Glomerular endothelial cell (primary cell): ENCODE data around the gene GGA2. TPM values are rescaled to one million over a fixed set of nuclear protein-coding genes. Genes with fewer than 3 reads are reported as not detected.
"Not testable (repeated sequence)": the region's sequence is repeated elsewhere in the genome, so short reads cannot be mapped to it uniquely, and the experiment has no call there.

Experiments
- DNase-seq: peaks from one replicate; pipeline ENCODE4 v3.0.0-alpha.2; 2011; ENCODE audit warnings: low read depth, low spot score; ENCODE audit errors: extremely low read depth
- total RNA-seq: library from RNA; depleted of rRNA; stranded (reverse); fragments of >200 nt; gene quantifications from 2 replicates; pipeline ENCODE4 v1.2.3, GENCODE V29; 2015

Gene GGA2
- total RNA-seq, 1 donor from 2014 or later = 48.3 TPM

DNA sequence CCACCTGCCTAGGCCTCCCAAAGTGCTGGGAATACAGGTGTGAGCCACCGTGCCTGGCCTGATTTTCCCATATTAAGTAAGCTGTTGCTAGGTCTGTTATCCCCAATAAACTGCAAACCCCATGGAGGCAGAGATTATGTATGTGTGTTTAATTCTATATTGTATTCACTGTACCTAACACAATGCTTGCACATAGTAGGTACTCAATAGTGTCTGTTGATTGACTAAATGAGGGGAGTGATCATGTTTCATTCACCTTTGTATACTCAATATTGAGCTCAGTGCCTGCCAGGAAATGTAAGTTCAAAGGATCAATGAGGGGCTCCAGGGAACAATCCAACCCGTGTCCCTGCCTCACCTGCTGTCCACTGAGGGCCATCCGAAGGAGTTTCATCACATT, 14.6 kb upstream of the GGA2 start:
- DNase-seq = no peak

DNA sequence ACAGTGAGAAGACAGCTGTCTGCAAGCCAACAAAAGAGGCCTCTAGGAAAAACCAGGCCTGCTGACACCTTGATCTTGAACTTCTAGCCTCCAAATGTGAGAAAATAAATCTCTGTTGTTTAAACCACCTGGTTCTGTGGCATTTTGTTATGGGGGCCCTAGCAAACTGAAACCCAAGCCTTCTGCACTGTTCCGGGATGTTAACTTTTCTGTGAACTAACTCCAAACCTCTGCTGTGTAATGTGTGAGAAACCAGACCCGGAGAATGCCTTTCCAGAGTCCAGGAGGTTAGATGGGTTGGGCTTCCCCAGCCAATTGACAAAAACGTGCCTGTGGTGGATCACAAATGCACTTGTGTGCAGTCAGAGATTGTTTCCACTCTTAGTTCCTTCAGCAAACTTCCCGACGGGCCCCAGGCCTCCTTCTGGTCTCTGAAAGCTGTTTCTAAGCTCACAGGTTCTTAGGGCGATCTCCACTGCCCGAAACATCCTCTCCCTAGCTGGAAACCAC, 13.6 kb upstream of the GGA2 start:
- DNase-seq = no peak

GRCh38 chr16:23523321-23523720, 13.0 kb upstream of the GGA2 start:
- DNase-seq = no peak

- no peak for DNase-seq
Observed at GRCh38 chr16:23521965-23522364, 11.7 kb upstream of the GGA2 start.

- no peak for DNase-seq
Observed at GRCh38 chr16:23521037-23521743, 10.9 kb upstream of the GGA2 start.

DNA sequence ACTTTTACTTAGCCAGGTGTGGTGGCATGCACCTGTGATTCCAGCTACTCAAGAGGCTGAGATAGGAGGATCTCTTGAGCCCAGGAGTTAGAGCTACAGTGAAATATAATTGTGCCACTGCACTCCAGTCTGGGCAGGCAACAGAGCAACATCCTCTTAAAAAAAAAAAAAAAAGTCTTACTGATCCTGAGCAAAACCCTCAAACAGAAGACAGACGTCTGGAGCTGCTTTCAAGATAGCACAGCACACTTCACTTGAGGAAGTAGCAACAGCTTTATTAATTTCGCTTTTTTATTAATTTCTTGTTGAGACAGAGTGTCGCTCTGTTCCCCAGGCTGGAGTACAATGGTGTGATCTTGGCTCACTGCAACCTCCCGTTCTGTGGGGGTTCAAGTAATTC, 10.2 kb upstream of the GGA2 start:
- DNase-seq = no peak

DNA sequence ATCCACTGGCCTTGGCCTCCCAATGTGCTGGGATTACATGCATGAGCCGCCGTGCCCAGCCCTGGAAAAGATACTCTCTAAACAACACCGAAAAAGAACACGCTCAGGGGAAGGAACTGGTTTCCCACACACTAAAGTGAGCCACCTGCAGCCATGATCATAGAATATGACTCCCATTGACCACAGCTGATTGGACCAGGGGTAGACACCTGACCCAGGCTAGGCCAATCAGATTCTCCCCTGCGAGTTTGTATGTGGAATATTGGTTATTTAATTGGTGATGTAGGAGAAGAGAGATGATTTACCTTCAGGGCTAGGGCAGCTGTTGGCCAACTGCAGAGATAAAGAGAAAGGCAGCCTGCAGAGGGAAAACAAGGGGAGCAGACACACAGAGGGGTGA, 9.0 kb upstream of the GGA2 start:
- DNase-seq = no peak

DNA sequence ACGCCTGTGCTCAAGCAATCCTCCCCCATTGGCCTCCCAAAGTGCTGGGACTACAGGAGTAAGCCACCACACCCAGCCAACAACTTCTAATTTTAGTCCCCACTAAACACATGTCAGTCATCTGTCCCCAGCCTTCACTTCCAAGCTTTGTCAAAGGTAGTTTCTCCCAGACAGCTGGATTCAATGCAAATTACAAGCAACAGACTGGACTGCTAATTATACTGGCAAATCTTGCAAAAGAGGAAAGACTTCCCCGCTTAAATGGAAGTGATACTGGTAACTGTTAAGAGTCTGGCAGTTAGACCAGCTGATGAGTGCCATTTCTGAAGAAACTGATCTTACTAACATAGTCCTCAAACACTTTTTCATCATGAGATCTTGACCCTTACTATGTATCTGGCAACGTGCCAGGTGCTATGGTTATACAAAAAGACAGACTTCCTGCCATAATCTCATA, 8.2 kb upstream of the GGA2 start:
- DNase-seq = no peak

DNA sequence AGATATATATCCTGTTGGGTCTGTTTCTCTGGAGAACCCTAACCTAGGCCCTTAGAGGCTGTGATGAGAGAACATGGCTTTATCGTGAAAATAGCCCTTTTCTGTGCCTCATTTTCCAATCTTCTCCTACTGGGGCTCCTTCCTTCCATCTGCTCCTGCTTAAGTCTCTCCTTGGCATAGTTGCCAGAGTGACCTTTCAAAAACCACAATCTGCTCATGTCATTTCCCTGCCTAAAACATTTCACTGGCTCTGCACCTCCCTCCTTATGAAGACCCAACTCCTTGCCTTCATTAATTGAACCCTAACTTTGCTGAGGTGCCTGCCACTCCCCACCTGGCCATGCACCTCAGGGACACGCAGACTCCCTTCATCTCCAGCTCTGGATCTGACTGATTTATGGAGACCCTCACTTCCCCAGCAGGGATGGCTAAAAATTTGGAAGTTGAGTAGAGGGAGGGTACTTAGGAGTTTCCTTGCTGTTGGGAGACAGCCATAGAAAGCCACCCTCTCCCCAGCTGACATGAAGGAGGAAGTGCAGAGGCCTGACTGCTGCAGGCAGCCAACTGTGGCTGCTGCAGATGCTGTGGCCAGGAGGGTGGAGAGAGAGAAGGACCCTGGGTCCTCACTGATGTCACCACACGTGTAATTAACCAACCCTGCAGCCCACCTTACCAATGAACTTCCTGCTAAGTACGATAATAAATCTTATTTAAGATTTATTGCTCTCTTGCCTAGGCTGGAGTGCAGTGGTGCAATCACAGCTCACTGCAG, 6.3 kb upstream of the GGA2 start:
- DNase-seq = no peak

GRCh38 chr16:23515881-23516280, 5.6 kb upstream of the GGA2 start:
- DNase-seq = no peak

DNA sequence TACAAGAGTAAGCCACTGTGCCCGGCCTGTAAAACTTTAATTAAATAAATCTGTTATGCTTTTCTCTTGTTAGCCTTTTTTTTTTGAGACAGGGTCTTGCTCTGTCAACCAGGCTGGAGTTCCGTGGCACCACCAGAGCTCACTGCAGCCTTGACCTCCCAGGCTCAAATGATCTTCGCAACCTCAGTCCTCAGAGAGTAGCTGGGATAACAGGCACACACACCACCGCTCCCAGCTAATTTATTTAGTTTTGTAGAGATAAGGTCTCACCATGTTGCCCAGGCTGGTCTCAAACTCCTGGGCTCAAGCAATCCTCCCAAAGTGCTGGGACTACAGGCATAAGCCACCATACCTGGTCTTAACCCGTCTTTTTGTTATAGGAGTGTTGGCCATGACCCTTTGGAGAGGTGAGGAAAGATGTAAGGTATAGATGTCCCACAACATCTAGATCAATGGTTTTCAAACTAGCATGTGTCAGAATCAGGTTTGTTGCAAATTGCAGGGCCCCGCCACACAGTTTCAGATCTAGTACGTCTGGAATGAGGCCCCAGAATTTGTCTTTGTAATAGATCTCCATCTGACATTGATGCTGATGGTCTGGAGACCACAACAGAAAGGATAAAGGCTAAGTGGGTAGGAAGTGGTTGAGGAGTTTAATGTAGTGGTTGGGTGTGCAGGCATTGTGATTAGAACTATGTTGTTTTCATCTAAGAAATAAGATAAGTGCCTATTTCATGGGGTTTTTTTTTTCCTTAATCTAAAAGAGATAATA, 4.3 kb upstream of the GGA2 start:
- no peak for DNase-seq

DNA sequence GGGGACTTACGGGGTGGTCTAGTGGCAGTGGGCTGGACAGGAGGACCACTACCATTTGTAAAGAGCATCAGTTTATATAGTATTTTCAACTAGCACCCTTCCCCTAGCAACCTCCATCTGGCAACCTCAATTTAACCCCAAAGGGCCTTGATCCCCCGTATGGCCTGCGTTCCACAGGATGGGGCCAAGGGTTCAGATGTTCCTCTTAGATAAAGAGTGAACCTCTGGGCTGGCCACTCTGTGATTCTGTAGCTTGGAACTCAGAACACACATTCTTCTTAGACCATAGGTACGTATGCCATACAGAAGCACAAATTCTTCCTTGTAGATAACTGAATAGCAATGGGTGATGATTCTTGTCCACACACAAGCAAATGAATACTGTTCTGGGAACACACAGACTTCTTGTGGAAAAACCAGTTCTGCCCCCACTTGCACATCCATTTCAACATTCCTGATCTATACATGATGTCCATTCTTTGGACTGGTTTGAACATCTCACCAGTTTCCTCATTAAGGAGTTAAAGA, 1.9 kb upstream of the GGA2 start:
- DNase-seq = no peak

DNA sequence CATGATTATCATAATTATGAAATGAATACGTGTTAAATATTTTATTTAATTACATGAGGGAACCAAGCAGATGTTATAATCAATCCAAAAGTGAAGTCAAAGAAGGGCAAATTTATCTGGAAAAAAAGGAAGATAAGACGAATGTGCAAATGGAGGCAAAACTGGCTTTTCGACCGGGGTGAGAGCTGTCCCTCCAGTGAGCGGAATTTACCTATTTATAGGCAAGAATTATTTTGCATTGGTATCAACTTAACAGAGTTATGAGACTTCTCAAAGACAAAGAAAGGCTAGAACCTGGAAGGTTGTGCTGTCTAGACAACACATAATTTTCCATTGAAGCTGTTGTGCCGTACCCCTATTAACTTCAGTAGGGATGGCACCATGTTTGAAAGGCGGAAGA, 1.4 kb upstream of the GGA2 start:
- no peak for DNase-seq

GRCh38 chr16:23510915-23511270, 599 bp upstream of the GGA2 start:
- DNase-seq = not testable (repeated sequence)

GRCh38 chr16:23509782-23510163, 521 bp downstream of the GGA2 start:
- DNase-seq = no peak

GRCh38 chr16:23509441-23509754, 896 bp downstream of the GGA2 start:
- no peak for DNase-seq

GRCh38 chr16:23508589-23509440, 1.5 kb downstream of the GGA2 start:
- DNase-seq = no peak

DNA sequence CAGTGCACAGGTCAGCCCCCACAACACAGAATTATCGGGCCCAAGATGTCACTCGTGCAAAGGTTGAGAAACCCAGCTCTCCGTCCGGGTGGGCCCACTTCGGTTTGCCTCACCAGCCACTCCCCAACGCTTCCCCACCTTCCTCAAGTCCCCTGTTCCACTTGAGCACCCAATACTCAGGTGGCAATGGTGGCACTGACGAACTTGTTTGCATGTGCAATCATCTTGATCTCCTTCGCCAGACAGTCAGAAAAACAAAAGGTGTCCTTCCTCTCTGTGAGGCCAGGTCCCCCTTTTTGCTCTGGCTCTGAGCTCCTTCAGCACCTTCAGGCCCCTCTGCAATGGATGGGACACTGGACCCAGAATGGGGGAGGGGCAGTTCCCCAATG, 3.7 kb downstream of the GGA2 start:
- no peak for DNase-seq

- DNase-seq = no peak
Observed at GRCh38 chr16:23505671-23506605, 4.4 kb downstream of the GGA2 start.
